Activated naive CD4-positive, alpha-beta T cell treated with anti-CD3 and anti-CD28 coated beads for 36 hours (primary cell): ENCODE results near the gene MYO5A. TPM values are rescaled to one million over a fixed set of nuclear protein-coding genes. Genes with fewer than 3 reads are reported as not detected.

Experiments
- CTCF ChIA-PET: fragments of 350-600 bp; sonication (Branson Sonifier 250); formaldehyde crosslinking; loops from one replicate; lab custom pipeline; 2021; ENCODE audit warnings: antibody characterized with exemption; lab: Charles Lee
- DNase-seq: peaks from one replicate; pipeline ENCODE4 v3.0.0-alpha.2; 2020
- H3K27ac Mint-ChIP-seq: one replicate; pipeline ENCODE4 v1.8.0; 2021; ENCODE audit warnings: mild to moderate bottlenecking, mixed read lengths
- H3K27me3 Mint-ChIP-seq: one replicate; pipeline ENCODE4 v1.8.0; 2021; ENCODE audit warnings: low read depth, mixed read lengths
- H3K36me3 Mint-ChIP-seq: one replicate; pipeline ENCODE4 v1.8.0; 2021; ENCODE audit warnings: low read depth, mixed read lengths
- H3K4me1 Mint-ChIP-seq: one replicate; pipeline ENCODE4 v1.8.0; 2021; ENCODE audit warnings: low read depth, mixed read lengths
- H3K4me3 Mint-ChIP-seq: one replicate; pipeline ENCODE4 v1.8.0; 2021; ENCODE audit warnings: mild to moderate bottlenecking, moderate library complexity, mixed read lengths
- H3K9me3 Mint-ChIP-seq: one replicate; pipeline ENCODE4 v1.8.0; 2021; ENCODE audit warnings: mixed read lengths
- intact Hi-C: fragments of 100-400 bp; cut with micrococcal nuclease; formaldehyde crosslinking; loops from one replicate; pipeline ENCODE4 v1.15.1; 2023
- microRNA-seq: library from miRNA; unstranded; fragments of <30 nt; microRNA quantifications from one replicate; pipeline ENCODE4 v1.2.0, GENCODE V29; 2022; ENCODE audit warnings: borderline microRNAs expressed, borderline replicate concordance
- total RNA-seq, 2 experiments: library from RNA; stranded (reverse); gene quantifications; one replicate each; pipeline ENCODE4 v1.2.3, GENCODE V29; 2021

MYO5A gene
- total RNA-seq, 2 experiments from 2014 or later, result 13.2 to 13.7 TPM

GRCh38 chr15:52261498-52262242, 267.0 kb downstream of the MYO5A start:
- CTCF ChIA-PET, result interaction anchor here (0.9 to 2.7 kb wide), 7 partner anchors 13 to 474 kb away, joined by 3 to 7 read pairs (median 4); partner anchors contain the start of gene MYO5A
- Mint-ChIP-seq H3K27ac (peak overlapping the region; percentile 74), H3K4me1 (peaks cover 34% of the 10 kb centered on the region), H3K4me3 (peak overlapping the region; percentile 13), H3K9me3 (no peaks in the 10 kb centered on the region), H3K36me3 (no peaks in the 10 kb centered on the region), H3K27me3 (no peaks in the 10 kb centered on the region)
- intact Hi-C loops, result loop anchor here (1.0 to 2.0 kb wide), 5 partner anchors 8 to 417 kb away; partner anchors contain the start of gene ATOSA
- DNase-seq, result peak; percentile 89

- CTCF ChIA-PET, result interaction anchor here (0.5 to 2.7 kb wide), 4 partner anchors 34 to 475 kb away, joined by 3 to 7 read pairs (median 4); no protein-coding TSS in a partner anchor
- Mint-ChIP-seq H3K4me3 (no peak overlapping the region), H3K27ac (no peak overlapping the region), H3K9me3 (no peaks in the 10 kb centered on the region), H3K4me1 (peaks cover 37% of the 10 kb centered on the region), H3K27me3 (no peaks in the 10 kb centered on the region), H3K36me3 (no peaks in the 10 kb centered on the region)
- intact Hi-C loops, result no loop called here
- no peak for DNase-seq
These were observed 267.7 kb downstream of the MYO5A start for GRCh38 chr15:52261026-52261425.

- CTCF ChIA-PET, result interaction anchor here (0.8 to 6.0 kb wide), 4 partner anchors 32 to 475 kb away, joined by 3 to 48 read pairs (median 6); no protein-coding TSS in a partner anchor
- no peaks in the 10 kb centered on the region for H3K9me3 Mint-ChIP-seq
- no peak overlapping the region for H3K4me3 Mint-ChIP-seq
- no peak for DNase-seq
- intact Hi-C loops, result no loop called here
- H3K27ac Mint-ChIP-seq, result no peak overlapping the region
- no peaks in the 10 kb centered on the region for H3K36me3 Mint-ChIP-seq
- H3K4me1 Mint-ChIP-seq, result peaks cover 37% of the 10 kb centered on the region
- no peaks in the 10 kb centered on the region for H3K27me3 Mint-ChIP-seq
These were observed 269.2 kb downstream of the MYO5A start for GRCh38 chr15:52259503-52259902.

- Mint-ChIP-seq H3K9me3 (no peaks in the 10 kb centered on the region), H3K36me3 (no peaks in the 10 kb centered on the region), H3K4me1 (peaks cover 33% of the 10 kb centered on the region), H3K27me3 (no peaks in the 10 kb centered on the region), H3K4me3 (no peak overlapping the region), H3K27ac (no peak overlapping the region)
- CTCF ChIA-PET, result interaction anchor here (0.5 to 6.0 kb wide), 4 partner anchors 36 to 476 kb away, joined by 3 to 48 read pairs (median 7); partner anchors contain the start of gene MYO5C
- intact Hi-C loops, result no loop called here
- DNase-seq, result no peak
These were observed 270.2 kb downstream of the MYO5A start for GRCh38 chr15:52258461-52258860.

- intact Hi-C loops, result loop anchor here (2.0 kb wide), 1 partner anchor 37 kb away; the partner anchor contains the start of gene MYO5C
- Mint-ChIP-seq H3K27ac (no peak overlapping the region), H3K4me3 (no peak overlapping the region), H3K27me3 (no peaks in the 10 kb centered on the region), H3K4me1 (peaks cover 29% of the 10 kb centered on the region), H3K9me3 (no peaks in the 10 kb centered on the region), H3K36me3 (no peaks in the 10 kb centered on the region)
- DNase-seq, result no peak
- CTCF ChIA-PET, result interaction anchor here (0.6 to 6.0 kb wide), 15 partner anchors 12 to 477 kb away, joined by 3 to 48 read pairs (median 6); partner anchors contain the start of genes ATOSA and MYO5C
These were observed 271.0 kb downstream of the MYO5A start for GRCh38 chr15:52257734-52258062.

Small RNA genes within 50 kb of the gene (microRNA-seq; reads per million reads assigned to microRNA genes)
- gene MIR1266, result not detected

Other genes starting within 250 kb of the MYO5A start
- gene MYO5C, start 233.1 kb downstream of the MYO5A start, total RNA-seq, result under 1 TPM; 0.19 to 0.25 TPM
- 100 to 1,000 TPM; 130 to 144 TPM for gene ARPP19, start 40.1 kb upstream of the MYO5A start, total RNA-seq
- 10 to 100 TPM; 19.4 to 21.7 TPM for gene ATOSA, start 150.5 kb upstream of the MYO5A start, total RNA-seq